Measurements from ENCODE around the gene LGALS1.

DNA sequence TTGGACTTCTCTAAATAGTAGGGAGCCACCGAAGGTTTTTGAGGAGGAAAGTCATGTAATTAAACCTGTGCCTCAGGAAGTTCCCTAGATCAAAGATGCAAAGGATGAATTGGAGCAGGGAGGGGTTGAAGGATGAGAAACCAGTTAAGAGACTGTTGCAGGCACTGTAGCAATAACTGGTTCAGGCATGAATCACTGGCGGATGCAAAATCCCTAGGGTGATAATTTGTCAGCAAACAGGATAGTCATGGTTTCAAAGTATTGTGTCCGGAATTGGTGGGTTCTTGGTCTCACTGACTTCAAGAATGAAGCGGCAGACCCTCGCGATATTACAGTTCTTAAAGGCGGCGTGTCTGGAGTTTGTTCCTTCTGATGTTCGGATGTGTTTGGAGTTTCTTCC lies 41.3 kb downstream of the LGALS1 start:
- TF ChIP-seq CTCF (IDR thresholded peaks at IDR 0.05; ENCODE audit: insufficient read depth, low read length) (no peak), GABPA (IDR thresholded peaks at IDR 0.05; ENCODE audit: low read depth) (no peak), POLR2AphosphoS5 (IDR thresholded peaks at IDR 0.05; ENCODE audit: low read depth) (no peak)
- TF ChIP-seq, protein P1, sequence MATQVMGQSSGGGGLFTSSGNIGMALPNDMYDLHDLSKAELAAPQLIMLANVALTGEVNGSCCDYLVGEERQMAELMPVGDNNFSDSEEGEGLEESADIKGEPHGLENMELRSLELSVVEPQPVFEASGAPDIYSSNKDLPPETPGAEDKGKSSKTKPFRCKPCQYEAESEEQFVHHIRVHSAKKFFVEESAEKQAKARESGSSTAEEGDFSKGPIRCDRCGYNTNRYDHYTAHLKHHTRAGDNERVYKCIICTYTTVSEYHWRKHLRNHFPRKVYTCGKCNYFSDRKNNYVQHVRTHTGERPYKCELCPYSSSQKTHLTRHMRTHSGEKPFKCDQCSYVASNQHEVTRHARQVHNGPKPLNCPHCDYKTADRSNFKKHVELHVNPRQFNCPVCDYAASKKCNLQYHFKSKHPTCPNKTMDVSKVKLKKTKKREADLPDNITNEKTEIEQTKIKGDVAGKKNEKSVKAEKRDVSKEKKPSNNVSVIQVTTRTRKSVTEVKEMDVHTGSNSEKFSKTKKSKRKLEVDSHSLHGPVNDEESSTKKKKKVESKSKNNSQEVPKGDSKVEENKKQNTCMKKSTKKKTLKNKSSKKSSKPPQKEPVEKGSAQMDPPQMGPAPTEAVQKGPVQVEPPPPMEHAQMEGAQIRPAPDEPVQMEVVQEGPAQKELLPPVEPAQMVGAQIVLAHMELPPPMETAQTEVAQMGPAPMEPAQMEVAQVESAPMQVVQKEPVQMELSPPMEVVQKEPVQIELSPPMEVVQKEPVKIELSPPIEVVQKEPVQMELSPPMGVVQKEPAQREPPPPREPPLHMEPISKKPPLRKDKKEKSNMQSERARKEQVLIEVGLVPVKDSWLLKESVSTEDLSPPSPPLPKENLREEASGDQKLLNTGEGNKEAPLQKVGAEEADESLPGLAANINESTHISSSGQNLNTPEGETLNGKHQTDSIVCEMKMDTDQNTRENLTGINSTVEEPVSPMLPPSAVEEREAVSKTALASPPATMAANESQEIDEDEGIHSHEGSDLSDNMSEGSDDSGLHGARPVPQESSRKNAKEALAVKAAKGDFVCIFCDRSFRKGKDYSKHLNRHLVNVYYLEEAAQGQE (IDR thresholded peaks at IDR 0.05; ENCODE audit: insufficient replicate concordance, low read depth): no peak
